H1 (cell line): ENCODE results near the gene ZRANB2. TPM values are rescaled to one million over a fixed set of nuclear protein-coding genes. Genes with fewer than 3 reads are reported as not detected.

Source experiments
- CTCF ChIA-PET: fragments of 300-600 bp; sonication (Branson Sonifier 250); formaldehyde crosslinking; loops from one replicate; lab custom pipeline; 2021; ENCODE audit not compliant: partially characterized antibody; lab: Charles Lee
- POLR2A ChIA-PET: fragments of 300-600 bp; sonication (Branson Sonifier 250); formaldehyde crosslinking; loops from one replicate; lab custom pipeline; 2021; ENCODE audit warnings: inconsistent platforms; ENCODE audit not compliant: partially characterized antibody; lab: Charles Lee
- DNase-seq, 2 experiments: peaks; one replicate each; pipeline versions ENCODE4 v3.0.0 to v3.0.0-alpha.2; 2010 to 2022; ENCODE audit warnings: low spot score in 2 of 2, low read depth in 1 of 2, mixed read lengths in 1 of 2
- FAIRE-seq: peaks from 2 replicates; lab custom pipeline; 2011; peaks lifted over from hg19 to GRCh38; lab: Jason Lieb, UNC
- H2AFZ ChIP-seq: 2 replicates; pipeline ENCODE4 v1.8.1; 2012; ENCODE audit warnings: low read length, inconsistent platforms
- H2AK5ac ChIP-seq: 2 replicates; pipeline ENCODE4 v1.6.1; 2013; ENCODE audit warnings: low read depth, low read length
- H2BK120ac ChIP-seq: replicated peaks from 2 replicates; pipeline ENCODE3; 2013; ENCODE audit warnings: low read depth, low read length, inconsistent platforms
- H2BK12ac ChIP-seq: 2 replicates; pipeline ENCODE4 v1.6.1; 2013; ENCODE audit warnings: low read depth, low read length
- H2BK15ac ChIP-seq: 2 replicates; pipeline ENCODE4 v1.6.1; 2013; ENCODE audit warnings: low read length
- H2BK20ac ChIP-seq: 2 replicates; pipeline ENCODE4 v1.6.1; 2013; ENCODE audit warnings: low read length
- H2BK5ac ChIP-seq: 2 replicates; pipeline ENCODE4 v1.6.1; 2013; ENCODE audit warnings: low read depth, low read length
- H3K14ac ChIP-seq: 2 replicates; pipeline ENCODE4 v1.6.1; 2013; ENCODE audit warnings: inconsistent platforms; ENCODE audit not compliant: insufficient read length
- H3K18ac ChIP-seq: 2 replicates; pipeline ENCODE4 v1.6.1; 2013; ENCODE audit warnings: low read length; ENCODE audit errors: extremely low read depth
- H3K23ac ChIP-seq: 2 replicates; pipeline ENCODE4 v1.6.1; 2013; ENCODE audit warnings: inconsistent platforms; ENCODE audit not compliant: insufficient read length
- H3K23me2 ChIP-seq: 2 replicates; pipeline ENCODE4 v1.6.1; 2013; ENCODE audit warnings: low read depth, low read length
- H3K27ac ChIP-seq: 2 replicates; pipeline ENCODE4 v1.6.1; 2011; ENCODE audit warnings: low read depth, low read length, inconsistent platforms
- H3K27me3 ChIP-seq, 4 experiments: replicated peaks in 1 of 4; 1 replicate in 1 of 4; 2 replicates in 3 of 4; pipeline versions ENCODE4 v1.6.1 to v1.8.1; 2011 to 2013; ENCODE audit warnings: low read length in 3 of 4, mild to moderate bottlenecking in 3 of 4, inconsistent platforms in 2 of 4, mixed read lengths in 2 of 4, moderate library complexity in 1 of 4; ENCODE audit not compliant: control insufficient read depth in 3 of 4, insufficient read depth in 3 of 4; ENCODE audit errors: extremely low read depth in 1 of 4
- H3K36me3 ChIP-seq, 4 experiments: 2 replicates each; pipeline versions ENCODE4 v1.6.1 to v1.8.1; 2011 to 2013; ENCODE audit warnings: mild to moderate bottlenecking in 4 of 4, low read length in 3 of 4, moderate library complexity in 2 of 4, control low read depth in 1 of 4, inconsistent platforms in 1 of 4; ENCODE audit not compliant: insufficient read depth in 4 of 4, control insufficient read depth in 2 of 4
- H3K4ac ChIP-seq: replicated peaks from 2 replicates; pipeline ENCODE3; 2013; ENCODE audit warnings: low read length, low read depth, mixed read lengths, inconsistent platforms; ENCODE audit not compliant: insufficient read length
- H3K4me1 ChIP-seq, 4 experiments: replicated peaks in 1 of 4; 1 replicate in 1 of 4; 2 replicates in 3 of 4; pipeline versions ENCODE4 v1.6.1 to v1.8.1; 2011 to 2013; ENCODE audit warnings: low read length in 3 of 4, inconsistent platforms in 2 of 4, mixed read lengths in 1 of 4; ENCODE audit not compliant: insufficient read depth in 4 of 4, control insufficient read depth in 3 of 4
- H3K4me2 ChIP-seq, 2 experiments: 2 replicates each; pipeline versions ENCODE4 v1.6.1 to v1.8.1; 2011 to 2013; ENCODE audit warnings: low read depth in 2 of 2, low read length in 2 of 2, control low read depth in 1 of 2, inconsistent platforms in 1 of 2, mild to moderate bottlenecking in 1 of 2; ENCODE audit not compliant: insufficient read depth in 1 of 2
- H3K4me3 ChIP-seq, 4 experiments: fragments of 200-600, 300-600 bp in 1 of 4; sonication (generic), shearing (Covaris generic), sonication (Bioruptor Twin) in 1 of 4; 2 replicates each; pipeline versions ENCODE4 v1.5.1 to v1.8.1; 2011 to 2016; ENCODE audit warnings: low read length in 4 of 4, low read depth in 3 of 4, control low read depth in 2 of 4, inconsistent platforms in 2 of 4, mild to moderate bottlenecking in 2 of 4, mixed read lengths in 1 of 4, moderate library complexity in 1 of 4; ENCODE audit not compliant: insufficient read depth in 2 of 4; ENCODE audit errors: extremely low read depth in 1 of 4
- H3K56ac ChIP-seq: replicated peaks from 2 replicates; pipeline ENCODE3; 2013; ENCODE audit warnings: low read depth, mild to moderate bottlenecking, mixed read lengths, low read length, inconsistent platforms; ENCODE audit not compliant: insufficient read length
- H3K79me1 ChIP-seq: 2 replicates; pipeline ENCODE4 v1.6.1; 2013; ENCODE audit warnings: low read depth, low read length, control low read depth
- H3K79me2 ChIP-seq, 2 experiments: 2 replicates each; pipeline versions ENCODE4 v1.6.1 to v1.8.1; 2012 to 2013; ENCODE audit warnings: low read length in 2 of 2, mild to moderate bottlenecking in 2 of 2, inconsistent platforms in 1 of 2; ENCODE audit not compliant: insufficient read depth in 2 of 2, control insufficient read depth in 1 of 2
- H3K9ac ChIP-seq, 4 experiments: replicated peaks in 1 of 4; 1 replicate in 1 of 4; 2 replicates in 3 of 4; pipeline versions ENCODE4 v1.6.1 to v1.8.1; 2011 to 2013; ENCODE audit warnings: low read depth in 3 of 4, low read length in 3 of 4, control low read depth in 2 of 4, mild to moderate bottlenecking in 2 of 4, moderate library complexity in 2 of 4, inconsistent platforms in 1 of 4; ENCODE audit errors: extremely low read depth in 1 of 4
- H3K9me3 ChIP-seq, 2 experiments: 2 replicates each; pipeline versions ENCODE4 v1.6.1 to v1.8.1; 2012 to 2013; ENCODE audit warnings: mild to moderate bottlenecking in 2 of 2, moderate library complexity in 2 of 2, control low read depth in 1 of 2, inconsistent platforms in 1 of 2, low read depth in 1 of 2, low read length in 1 of 2, mixed read lengths in 1 of 2; ENCODE audit not compliant: insufficient read depth in 2 of 2
- H4K20me1 ChIP-seq, 2 experiments: replicated peaks in 1 of 2; 2 replicates each; pipeline versions ENCODE3 to v1.8.1; 2011 to 2013; ENCODE audit warnings: inconsistent platforms in 2 of 2, low read length in 2 of 2, mild to moderate bottlenecking in 1 of 2; ENCODE audit not compliant: insufficient read depth in 2 of 2, control insufficient read depth in 1 of 2
- H4K5ac ChIP-seq: 2 replicates; pipeline ENCODE4 v1.6.1; 2013; ENCODE audit warnings: low read length, low read depth, mixed read lengths, inconsistent platforms; ENCODE audit not compliant: insufficient read length
- H4K8ac ChIP-seq: 2 replicates; pipeline ENCODE4 v1.8.0; 2013; ENCODE audit warnings: mild to moderate bottlenecking, moderate library complexity, low read length, inconsistent platforms; ENCODE audit not compliant: insufficient read depth; ENCODE audit errors: extremely low read depth
- H4K91ac ChIP-seq: replicated peaks from 2 replicates; pipeline ENCODE3; 2013; ENCODE audit warnings: low read length, mixed read lengths, inconsistent platforms; ENCODE audit not compliant: insufficient read length
- CBX5 ChIP-seq: fragments of 300-800, 300-1000 bp; sonication (generic); IDR thresholded peaks from 2 replicates; pipeline ENCODE4 v1.7.1; 2016; ENCODE audit warnings: antibody characterized with exemption, low read length, low read depth
- CHD1 ChIP-seq: IDR thresholded peaks from 2 replicates; pipeline ENCODE4 v1.6.1; 2012; ENCODE audit warnings: low read depth, low read length, improper control_type of control experiment
- EP300 ChIP-seq, 2 experiments: IDR thresholded peaks; 1 replicate in 1 of 2; 2 replicates in 1 of 2; pipeline ENCODE4 v1.6.1; 2011 to 2012; ENCODE audit warnings: low read depth in 2 of 2, low read length in 2 of 2, mild to moderate bottlenecking in 2 of 2, borderline replicate concordance in 1 of 2, inconsistent platforms in 1 of 2, moderate library complexity in 1 of 2
- JUN ChIP-seq: IDR thresholded peaks from 2 replicates; pipeline ENCODE4 v1.6.1; 2011; ENCODE audit warnings: low read depth, mild to moderate bottlenecking, improper control_type of control experiment, low read length
- KDM4A ChIP-seq: IDR thresholded peaks from one replicate; pipeline ENCODE4 v1.7.1; 2012; ENCODE audit warnings: low read depth, mild to moderate bottlenecking, moderate library complexity, low read length, inconsistent platforms; ENCODE audit not compliant: severe bottlenecking
- SIRT6 ChIP-seq: IDR thresholded peaks from one replicate; pipeline ENCODE4 v1.7.1; 2012; ENCODE audit warnings: low read length, inconsistent platforms
- SP1 ChIP-seq: IDR thresholded peaks from 2 replicates; pipeline ENCODE4 v1.6.1; 2011; ENCODE audit warnings: low read depth, low read length
- SRF ChIP-seq: IDR thresholded peaks from 2 replicates; pipeline ENCODE4 v1.6.1; 2011; ENCODE audit warnings: mild to moderate bottlenecking, low read depth, low read length, moderate library complexity
- TAF1 ChIP-seq: IDR thresholded peaks from 2 replicates; pipeline ENCODE4 v1.6.1; 2011; ENCODE audit warnings: mild to moderate bottlenecking, low read depth, low read length
- WGBS, 2 experiments: shearing (Covaris generic) in 1 of 2; methylation state at CpG; one replicate each; pipeline versions ENCODE4 v1.1.6 to v1.1.7; 2013 to 2015; ENCODE audit warnings: low lambda C conversion rate in 2 of 2, mixed read lengths in 2 of 2, inconsistent platforms in 1 of 2, low coverage in 1 of 2, missing lambda C conversion rate in 1 of 2; ENCODE audit not compliant: insufficient replicate concordance in 2 of 2, insufficient coverage in 1 of 2, insufficient read length in 1 of 2; ENCODE audit errors: extremely low coverage in 1 of 2, missing lambda C conversion rate in 1 of 2; 5-methylcytosine and 5-hydroxymethylcytosine counted together
- polyA plus RNA-seq, 7 experiments: library from polyadenylated mRNA; depleted of rRNA in 3 of 7; stranded (reverse) in 5 of 7; unstranded in 2 of 7; fragments of >200 nt in 5 of 7; fragments of 200-250 nt in 2 of 7; gene quantifications; 1 replicate in 5 of 7; 2 replicates in 1 of 7; 4 replicates in 1 of 7; pipeline versions ENCODE4 v1.2.1 to v1.2.3, GENCODE V29; 2011 to 2013; ENCODE audit warnings: missing spikeins in 2 of 7, mixed read lengths in 2 of 7
- total RNA-seq: library from RNA; stranded (reverse); fragmentation: NEBNext Ultra II Directional; extraction: Animal tissue kit (Norgen Biotek cat#: 25700); gene quantifications from 2 replicates; pipeline ENCODE4 v1.2.1, GENCODE V29; 2021
- TF ChIP-seq, protein P1 (sequence below): IDR thresholded peaks from 2 replicates; pipeline ENCODE4 v1.6.1; 2012; ENCODE audit warnings: low read length, inconsistent platforms
- TF ChIP-seq, protein P2 (sequence below): IDR thresholded peaks from 2 replicates; pipeline ENCODE4 v1.6.1; 2012; ENCODE audit warnings: inconsistent platforms

ZRANB2 gene
- total and polyA plus RNA-seq, 2 of the 8 experiments (the other 6 are each of a cell fraction or from before 2014, with no cell fraction given) = 35.8 to 103 TPM

DNA sequence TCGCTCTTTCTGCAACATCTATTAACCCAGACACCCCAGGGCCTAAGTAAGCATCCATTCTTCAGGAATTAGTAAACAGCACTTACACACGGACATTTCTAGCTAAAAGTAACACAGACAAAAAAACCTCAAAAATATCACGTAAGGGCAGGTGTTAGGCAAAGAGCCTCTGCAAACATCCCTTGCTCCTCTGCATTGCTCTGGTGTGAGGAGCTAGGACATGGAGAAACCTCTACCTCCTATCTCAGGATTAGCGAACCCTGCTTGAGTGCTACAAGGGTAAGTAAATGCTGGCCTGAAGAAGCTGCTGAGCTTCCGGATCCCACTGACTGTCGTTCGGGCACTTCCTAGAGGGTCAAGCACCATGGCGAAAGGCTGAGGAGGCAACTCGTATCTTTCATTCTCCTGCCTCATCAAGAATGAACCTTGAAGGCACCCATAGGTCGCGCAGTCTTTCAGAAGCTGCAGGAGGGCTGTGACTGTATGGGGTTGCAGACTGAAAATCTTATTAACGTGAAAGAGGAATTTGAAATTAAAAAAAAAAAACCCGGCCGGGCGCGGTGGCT lies 35.3 kb downstream of the ZRANB2 start:
- peaks cover 17 to 28% (median 21%) of the 10 kb centered on the region in 4 experiments for H3K27me3 ChIP-seq
- no peak overlapping the region for H3K4ac ChIP-seq
- no peak overlapping the region for H2BK120ac ChIP-seq
- no peak overlapping the region for H2BK20ac ChIP-seq
- no peak overlapping the region for H3K18ac ChIP-seq
- no peak overlapping the region for H4K8ac ChIP-seq
- H3K9ac ChIP-seq = no peak overlapping the region
- no peaks in the 10 kb centered on the region for H3K36me3 ChIP-seq
- H4K20me1 ChIP-seq = no peaks in the 10 kb centered on the region
- ChIA-PET CTCF (interaction anchor here (0.6 to 2.0 kb wide), 7 partner anchors 9 to 374 kb away, joined by 3 to 5 read pairs (median 3); no protein-coding TSS in a partner anchor), POLR2A (interaction anchor here (0.7 to 1.1 kb wide), 2 partner anchors 9 to 326 kb away, joined by 3 read pairs; no protein-coding TSS in a partner anchor)
- no peak overlapping the region for H2AFZ ChIP-seq
- DNase-seq = no peak
- no peak overlapping the region for H3K27ac ChIP-seq
- no peaks in the 10 kb centered on the region for H3K9me3 ChIP-seq
- no peak overlapping the region for H4K5ac ChIP-seq
- no peak overlapping the region for H3K14ac ChIP-seq
- no peak for FAIRE-seq
- H3K79me1 ChIP-seq = no peaks in the 10 kb centered on the region
- H2BK5ac ChIP-seq = no peak overlapping the region
- H2BK15ac ChIP-seq = no peak overlapping the region
- H2BK12ac ChIP-seq = no peak overlapping the region
- H3K4me3 ChIP-seq = no peak overlapping the region
- WGBS, 2 experiments = 88% methylated on average over 12 of the region's 16 CpGs; no CpG with 5 or more reads in 1 of the 2 experiments
- no peak overlapping the region for H3K4me2 ChIP-seq
- H3K4me1 ChIP-seq = peaks cover 0 to 7% (median 3%) of the 10 kb centered on the region in 4 experiments; a peak in 4 of 7 replicates
- no peak overlapping the region for H3K56ac ChIP-seq
- H4K91ac ChIP-seq = no peak overlapping the region
- no peak overlapping the region for H3K23ac ChIP-seq
- H3K79me2 ChIP-seq = no peaks in the 10 kb centered on the region
- H2AK5ac ChIP-seq = no peak overlapping the region
- H3K23me2 ChIP-seq = peaks cover 10% of the 10 kb centered on the region; the same call in 1 of the 2 replicates
- TF ChIP-seq KDM4A (no peak), CBX5 (no peak), JUN (no peak), TAF1 (no peak), SRF (no peak), CHD1 (no peak), EP300 (IDR thresholded peaks at IDR 0.05; ENCODE audit: borderline replicate concordance in 1 of 2, low read depth in 2 of 2, low read length in 2 of 2) (no peak), SP1 (no peak), SIRT6 (no peak)
- TF ChIP-seq, protein P1, sequence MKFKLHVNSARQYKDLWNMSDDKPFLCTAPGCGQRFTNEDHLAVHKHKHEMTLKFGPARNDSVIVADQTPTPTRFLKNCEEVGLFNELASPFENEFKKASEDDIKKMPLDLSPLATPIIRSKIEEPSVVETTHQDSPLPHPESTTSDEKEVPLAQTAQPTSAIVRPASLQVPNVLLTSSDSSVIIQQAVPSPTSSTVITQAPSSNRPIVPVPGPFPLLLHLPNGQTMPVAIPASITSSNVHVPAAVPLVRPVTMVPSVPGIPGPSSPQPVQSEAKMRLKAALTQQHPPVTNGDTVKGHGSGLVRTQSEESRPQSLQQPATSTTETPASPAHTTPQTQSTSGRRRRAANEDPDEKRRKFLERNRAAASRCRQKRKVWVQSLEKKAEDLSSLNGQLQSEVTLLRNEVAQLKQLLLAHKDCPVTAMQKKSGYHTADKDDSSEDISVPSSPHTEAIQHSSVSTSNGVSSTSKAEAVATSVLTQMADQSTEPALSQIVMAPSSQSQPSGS = no peak
- TF ChIP-seq, protein P2, sequence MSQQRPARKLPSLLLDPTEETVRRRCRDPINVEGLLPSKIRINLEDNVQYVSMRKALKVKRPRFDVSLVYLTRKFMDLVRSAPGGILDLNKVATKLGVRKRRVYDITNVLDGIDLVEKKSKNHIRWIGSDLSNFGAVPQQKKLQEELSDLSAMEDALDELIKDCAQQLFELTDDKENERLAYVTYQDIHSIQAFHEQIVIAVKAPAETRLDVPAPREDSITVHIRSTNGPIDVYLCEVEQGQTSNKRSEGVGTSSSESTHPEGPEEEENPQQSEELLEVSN = no peak
